ENCODE results near the gene PLA2G2F.

DNA sequence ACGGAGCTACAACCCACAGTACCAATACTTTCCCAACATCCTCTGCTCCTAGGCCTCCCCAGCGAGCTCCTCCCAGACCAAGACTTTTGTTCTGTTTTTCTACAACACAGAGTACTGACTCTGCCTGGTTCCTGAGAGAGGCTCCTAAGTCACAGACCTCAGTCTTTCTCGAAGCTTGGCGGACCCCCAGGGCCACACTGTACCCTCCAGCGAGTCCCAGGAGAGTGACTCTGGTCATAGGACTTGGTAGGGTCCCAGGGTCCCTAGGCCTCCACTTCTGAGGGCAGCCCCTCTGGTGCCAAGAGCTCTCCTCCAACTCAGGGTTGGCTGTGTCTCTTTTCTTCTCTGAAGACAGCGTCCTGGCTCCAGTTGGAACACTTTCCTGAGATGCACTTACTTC lies 48.5 kb upstream of the PLA2G2F start:
- no peak for TF ChIP-seq POLR2AphosphoS5 (IDR thresholded peaks at IDR 0.05; ENCODE audit: low read depth, low read length)
- TF ChIP-seq, protein P1, sequence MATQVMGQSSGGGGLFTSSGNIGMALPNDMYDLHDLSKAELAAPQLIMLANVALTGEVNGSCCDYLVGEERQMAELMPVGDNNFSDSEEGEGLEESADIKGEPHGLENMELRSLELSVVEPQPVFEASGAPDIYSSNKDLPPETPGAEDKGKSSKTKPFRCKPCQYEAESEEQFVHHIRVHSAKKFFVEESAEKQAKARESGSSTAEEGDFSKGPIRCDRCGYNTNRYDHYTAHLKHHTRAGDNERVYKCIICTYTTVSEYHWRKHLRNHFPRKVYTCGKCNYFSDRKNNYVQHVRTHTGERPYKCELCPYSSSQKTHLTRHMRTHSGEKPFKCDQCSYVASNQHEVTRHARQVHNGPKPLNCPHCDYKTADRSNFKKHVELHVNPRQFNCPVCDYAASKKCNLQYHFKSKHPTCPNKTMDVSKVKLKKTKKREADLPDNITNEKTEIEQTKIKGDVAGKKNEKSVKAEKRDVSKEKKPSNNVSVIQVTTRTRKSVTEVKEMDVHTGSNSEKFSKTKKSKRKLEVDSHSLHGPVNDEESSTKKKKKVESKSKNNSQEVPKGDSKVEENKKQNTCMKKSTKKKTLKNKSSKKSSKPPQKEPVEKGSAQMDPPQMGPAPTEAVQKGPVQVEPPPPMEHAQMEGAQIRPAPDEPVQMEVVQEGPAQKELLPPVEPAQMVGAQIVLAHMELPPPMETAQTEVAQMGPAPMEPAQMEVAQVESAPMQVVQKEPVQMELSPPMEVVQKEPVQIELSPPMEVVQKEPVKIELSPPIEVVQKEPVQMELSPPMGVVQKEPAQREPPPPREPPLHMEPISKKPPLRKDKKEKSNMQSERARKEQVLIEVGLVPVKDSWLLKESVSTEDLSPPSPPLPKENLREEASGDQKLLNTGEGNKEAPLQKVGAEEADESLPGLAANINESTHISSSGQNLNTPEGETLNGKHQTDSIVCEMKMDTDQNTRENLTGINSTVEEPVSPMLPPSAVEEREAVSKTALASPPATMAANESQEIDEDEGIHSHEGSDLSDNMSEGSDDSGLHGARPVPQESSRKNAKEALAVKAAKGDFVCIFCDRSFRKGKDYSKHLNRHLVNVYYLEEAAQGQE (IDR thresholded peaks at IDR 0.05; ENCODE audit: insufficient read depth in 1 of 2, low read depth in 2 of 2, low read length in 2 of 2), result no peak
- no peak for TF ChIP-seq TAF1 (IDR thresholded peaks at IDR 0.05; ENCODE audit: borderline replicate concordance, insufficient read depth, low read length)
- no peak for TF ChIP-seq SIN3A (IDR thresholded peaks at IDR 0.05; ENCODE audit: borderline replicate concordance, insufficient read depth, low read length)
- no peak for TF ChIP-seq FOXP2 (optimal IDR thresholded peaks at IDR 0.05; ENCODE audit: borderline replicate concordance, extremely low read depth, extremely low read length, insufficient read depth)

All from PFSK-1 (cell line).